K562 (cell line): ENCODE results near the gene KBTBD12.

Experiments
- BMI1 ChIP-seq: fragments of 150-350 bp; IDR thresholded peaks from 2 replicates; pipeline ENCODE4 v1.6.1; 2014; ENCODE audit warnings: low read length
- BRCA1 ChIP-seq, 2 experiments: fragments of 450-650 bp in 1 of 2; sonication (generic) in 1 of 2; formaldehyde crosslinking in 1 of 2; IDR thresholded peaks; 2 replicates each; pipeline versions ENCODE4 v1.5.0 to v1.6.1; 2017 to 2020; ENCODE audit warnings: mild to moderate bottlenecking in 1 of 2, missing genetic modification reagents in 1 of 2
- CREBBP ChIP-seq: IDR thresholded peaks from one replicate; pipeline ENCODE4 v1.6.1; 2012; ENCODE audit warnings: low read depth, mild to moderate bottlenecking, control low read depth, inconsistent platforms, low read length
- EP400 ChIP-seq: fragments of 450-650 bp; IDR thresholded peaks from 2 replicates; pipeline ENCODE4 v1.6.1; 2017; ENCODE audit warnings: antibody characterized with exemption, mild to moderate bottlenecking, moderate library complexity
- FOXJ3 ChIP-seq: sonication (generic); formaldehyde crosslinking; IDR thresholded peaks from 2 replicates; pipeline ENCODE4 v1.4.0; 2020; ENCODE audit warnings: mild to moderate bottlenecking, missing genetic modification reagents
- KLF6 ChIP-seq: fragments of 250-450 bp; sonication (Bioruptor Pico); IDR thresholded peaks from 2 replicates; pipeline ENCODE4 v1.4.0; 2020; ENCODE audit warnings: mild to moderate bottlenecking, moderate library complexity, borderline replicate concordance
- MXI1 ChIP-seq: IDR thresholded peaks from 2 replicates; pipeline ENCODE4 v1.6.1; 2011; ENCODE audit warnings: low read depth, mild to moderate bottlenecking, improper control_type of control experiment, low read length
- POLR2AphosphoS5 ChIP-seq: IDR thresholded peaks from 2 replicates; pipeline ENCODE4 v1.6.1; 2011; ENCODE audit warnings: mild to moderate bottlenecking, low read depth, low read length, moderate library complexity; ENCODE audit not compliant: control insufficient read depth, insufficient read depth
- SIN3A ChIP-seq, 2 experiments: fragments of 150-350 bp in 1 of 2; IDR thresholded peaks; 2 replicates each; pipeline ENCODE4 v1.6.1; 2011 to 2016; ENCODE audit warnings: borderline replicate concordance in 2 of 2, low read depth in 2 of 2, low read length in 2 of 2, mild to moderate bottlenecking in 2 of 2, moderate library complexity in 2 of 2; ENCODE audit not compliant: control insufficient read depth in 1 of 2
- TGIF2 ChIP-seq: sonication (generic); formaldehyde crosslinking; IDR thresholded peaks from 2 replicates; pipeline ENCODE4 v1.8.1; 2022; ENCODE audit warnings: mild to moderate bottlenecking, missing genetic modification reagents, moderate library complexity
- ZNF274 ChIP-seq: IDR thresholded peaks from 2 replicates; pipeline ENCODE4 v1.6.1; 2011; ENCODE audit warnings: low read depth, mild to moderate bottlenecking, low read length, moderate library complexity, borderline replicate concordance
- TF ChIP-seq, protein P1 (sequence below), 3 experiments: IDR thresholded peaks in 2 of 3; conservative IDR thresholded peaks in 1 of 3; 2 replicates each; pipeline ENCODE4 v1.5.1; 2011 to 2012; ENCODE audit warnings: low read length in 3 of 3, mild to moderate bottlenecking in 3 of 3, control low read depth in 2 of 3, improper control_type of control experiment in 1 of 3, inconsistent platforms in 1 of 3, low read depth in 1 of 3, mixed read lengths in 1 of 3, moderate library complexity in 1 of 3; ENCODE audit not compliant: insufficient read depth in 2 of 3

GRCh38 chr3:127914584-127914983, 448 bp upstream of the KBTBD12 start:
- TF ChIP-seq EP400 = no peak
- TF ChIP-seq, protein P1, sequence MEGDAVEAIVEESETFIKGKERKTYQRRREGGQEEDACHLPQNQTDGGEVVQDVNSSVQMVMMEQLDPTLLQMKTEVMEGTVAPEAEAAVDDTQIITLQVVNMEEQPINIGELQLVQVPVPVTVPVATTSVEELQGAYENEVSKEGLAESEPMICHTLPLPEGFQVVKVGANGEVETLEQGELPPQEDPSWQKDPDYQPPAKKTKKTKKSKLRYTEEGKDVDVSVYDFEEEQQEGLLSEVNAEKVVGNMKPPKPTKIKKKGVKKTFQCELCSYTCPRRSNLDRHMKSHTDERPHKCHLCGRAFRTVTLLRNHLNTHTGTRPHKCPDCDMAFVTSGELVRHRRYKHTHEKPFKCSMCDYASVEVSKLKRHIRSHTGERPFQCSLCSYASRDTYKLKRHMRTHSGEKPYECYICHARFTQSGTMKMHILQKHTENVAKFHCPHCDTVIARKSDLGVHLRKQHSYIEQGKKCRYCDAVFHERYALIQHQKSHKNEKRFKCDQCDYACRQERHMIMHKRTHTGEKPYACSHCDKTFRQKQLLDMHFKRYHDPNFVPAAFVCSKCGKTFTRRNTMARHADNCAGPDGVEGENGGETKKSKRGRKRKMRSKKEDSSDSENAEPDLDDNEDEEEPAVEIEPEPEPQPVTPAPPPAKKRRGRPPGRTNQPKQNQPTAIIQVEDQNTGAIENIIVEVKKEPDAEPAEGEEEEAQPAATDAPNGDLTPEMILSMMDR (IDR thresholded peaks at IDR 0.05 in 2 of 3, conservative IDR thresholded peaks at IDR 0.05 in 1 of 3; ENCODE audit: insufficient read depth in 2 of 3, low read depth in 1 of 3, low read length in 3 of 3) = no peak
- TF ChIP-seq ZNF274 = no peak
- no peak for TF ChIP-seq SIN3A (IDR thresholded peaks at IDR 0.05; ENCODE audit: borderline replicate concordance in 2 of 2, control insufficient read depth in 1 of 2, low read depth in 2 of 2, low read length in 2 of 2)
- no peak for TF ChIP-seq KLF6 (CRISPR knock-in tag)
- TF ChIP-seq FOXJ3 (CRISPR knock-in tag) = no peak
- TF ChIP-seq BRCA1 (IDR thresholded peaks at IDR 0.05) = no peak
- TF ChIP-seq BRCA1 (CRISPR knock-in tag; IDR thresholded peaks at IDR 0.05) = no peak
- TF ChIP-seq POLR2AphosphoS5 = no peak
- no peak for TF ChIP-seq CREBBP
- no peak for TF ChIP-seq TGIF2 (CRISPR knock-in tag)
- TF ChIP-seq MXI1 = no peak
- TF ChIP-seq BMI1 = no peak
